SH-SY5Y (cell line): Measurements from ENCODE around the gene SCAPER.

ENCODE experiments used
- GATA2 ChIP-seq: IDR thresholded peaks from 2 replicates; pipeline ENCODE4 v1.6.1; 2011; ENCODE audit warnings: mild to moderate bottlenecking, low read depth, low read length
- GATA3 ChIP-seq: IDR thresholded peaks from 2 replicates; pipeline ENCODE4 v1.6.1; 2011; ENCODE audit warnings: low read depth, mild to moderate bottlenecking, low read length, moderate library complexity

DNA sequence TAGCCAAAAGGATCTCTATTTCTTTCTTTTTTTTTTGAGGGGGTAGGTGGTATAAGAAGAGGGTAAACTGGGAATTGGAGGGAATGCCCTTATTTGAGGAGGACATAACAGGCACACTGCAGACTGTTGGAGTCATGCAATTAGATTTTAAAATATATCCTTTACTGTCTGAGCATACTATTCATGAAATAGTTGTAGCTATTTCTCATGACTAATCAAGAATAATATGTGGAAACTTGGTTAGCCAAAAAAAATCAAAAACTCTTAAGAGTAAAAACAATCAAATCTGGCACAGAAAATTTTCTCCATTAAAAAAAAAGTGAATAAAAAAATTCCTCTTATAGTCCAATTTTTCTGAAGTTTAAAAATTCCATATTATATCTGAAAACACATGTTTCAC, 174.9 kb downstream of the SCAPER start:
- TF ChIP-seq GATA2 (no peak), GATA3 (no peak)
